ENCODE measurements around the gene GIGYF2.

GRCh38 chr2:232894251-232894650, 197.1 kb downstream of the GIGYF2 start:
- no peak for TF ChIP-seq RNF2 (IDR thresholded peaks at IDR 0.05; ENCODE audit: borderline replicate concordance, low read depth)
- TF ChIP-seq POLR2A (IDR thresholded peaks at IDR 0.05; ENCODE audit: low read length) = no peak
- no peak for TF ChIP-seq HMGXB4 (CRISPR knock-in tag; IDR thresholded peaks at IDR 0.05; ENCODE audit: borderline replicate concordance)
- TF ChIP-seq MAX (IDR thresholded peaks at IDR 0.05) = no peak
- TF ChIP-seq CTCF (IDR thresholded peaks at IDR 0.05) = no peak
- no peak for TF ChIP-seq JUN (IDR thresholded peaks at IDR 0.05)
- no peak for TF ChIP-seq MAFK (IDR thresholded peaks at IDR 0.05; ENCODE audit: partially characterized antibody)
- TF ChIP-seq KDM1A (IDR thresholded peaks at IDR 0.05; ENCODE audit: low read depth) = no peak

Data from A549 (cell line).